HepG2 (cell line): Measurements from ENCODE around the gene STKLD1. TPM values are rescaled to one million over a fixed set of nuclear protein-coding genes. Genes with fewer than 3 reads are reported as not detected.

ENCODE experiments used
- ATAC-seq: fragments of 200-7000 bp; cut with Tn5 transposase; 3 replicates; pipeline ENCODE4 v1.9.1; 2020; ENCODE audit warnings: mild to moderate bottlenecking, moderate library complexity
- BruUV-seq: library from RNA; stranded (reverse); fragments of 400-500 nt; replicated peaks from 2 replicates; lab custom pipeline; 2021; lab: Mats Ljungman, UMichigan
- CTCF ChIA-PET: fragments of 300-600 bp; formaldehyde crosslinking; extraction: SDS; loops from one replicate; lab custom pipeline; 2021; ENCODE audit warnings: low total read pairs, inconsistent platforms, low intra/inter-chr PET ratio; lab: Yijun Ruan, JAX
- POLR2A ChIA-PET: fragments of 350-600 bp; sonication (Branson Sonifier 250); formaldehyde crosslinking; loops from one replicate; lab custom pipeline; 2020; ENCODE audit warnings: antibody characterized with exemption, inconsistent platforms; lab: Yijun Ruan, JAX
- DNase-seq: peaks from one replicate; pipeline ENCODE4 v3.0.0-alpha.2; 2015; ENCODE audit warnings: low spot score
- FAIRE-seq: peaks from 3 replicates; lab custom pipeline; 2011; peaks lifted over from hg19 to GRCh38; lab: Jason Lieb, UNC
- H2AFZ ChIP-seq: one replicate; pipeline ENCODE4 v1.6.1; 2011; ENCODE audit warnings: low read length, inconsistent platforms
- H3K27ac ChIP-seq: fragments of 300-600 bp; 3 replicates; pipeline ENCODE4 v1.8.0; 2011; ENCODE audit warnings: mixed run types, mild to moderate bottlenecking, mixed read lengths, low read length, inconsistent platforms; ENCODE audit not compliant: insufficient read depth; ENCODE audit errors: extremely low read length
- H3K27me3 ChIP-seq, 2 experiments: fragments of 200-600 bp in 1 of 2; 2 replicates in 1 of 2; 3 replicates in 1 of 2; pipeline versions ENCODE4 v1.6.0 to v1.8.0; 2011; ENCODE audit warnings: low read length in 2 of 2, mild to moderate bottlenecking in 2 of 2, moderate library complexity in 2 of 2, inconsistent platforms in 1 of 2; ENCODE audit not compliant: insufficient read depth in 2 of 2, control insufficient read depth in 1 of 2
- H3K36me3 ChIP-seq, 2 experiments: fragments of 200-600 bp in 1 of 2; replicated peaks in 1 of 2; 2 replicates in 1 of 2; 3 replicates in 1 of 2; pipeline versions ENCODE4 v1.5.1 to v1.8.0; 2011; ENCODE audit warnings: low read length in 2 of 2, inconsistent platforms in 1 of 2; ENCODE audit not compliant: insufficient read depth in 2 of 2, control insufficient read depth in 1 of 2
- H3K4me1 ChIP-seq: 2 replicates; pipeline ENCODE4 v1.5.1; 2012; ENCODE audit warnings: low read length, inconsistent platforms; ENCODE audit not compliant: insufficient read depth
- H3K4me2 ChIP-seq: 2 replicates; pipeline ENCODE4 v1.6.0; 2011; ENCODE audit warnings: low read depth, low read length, inconsistent platforms
- H3K4me3 ChIP-seq, 3 experiments: fragments of 200-600 bp in 1 of 3; sonication (generic), shearing (Covaris generic) in 1 of 3; replicated peaks in 1 of 3; 2 replicates each; pipeline ENCODE4 v1.5.1; 2011 to 2016; ENCODE audit warnings: low read length in 3 of 3, inconsistent platforms in 2 of 3, low read depth in 2 of 3, mild to moderate bottlenecking in 2 of 3, control low read depth in 1 of 3, mixed read lengths in 1 of 3; ENCODE audit not compliant: insufficient read depth in 1 of 3
- H3K79me2 ChIP-seq: one replicate; pipeline ENCODE4 v1.6.1; 2011; ENCODE audit warnings: low read length, inconsistent platforms; ENCODE audit not compliant: insufficient read depth
- H3K9ac ChIP-seq: 2 replicates; pipeline ENCODE4 v1.6.0; 2011; ENCODE audit warnings: mild to moderate bottlenecking, low read depth, low read length, inconsistent platforms; ENCODE audit not compliant: insufficient read depth
- H3K9me3 ChIP-seq: 2 replicates; pipeline ENCODE4 v1.5.1; 2012; ENCODE audit warnings: mild to moderate bottlenecking, low read length
- H4K20me1 ChIP-seq: 2 replicates; pipeline ENCODE4 v1.6.0; 2011; ENCODE audit warnings: inconsistent platforms, mild to moderate bottlenecking, low read length, moderate library complexity; ENCODE audit not compliant: insufficient read depth
- BHLHE40 ChIP-seq: IDR thresholded peaks from 2 replicates; pipeline ENCODE4 v1.6.1; 2011; ENCODE audit warnings: low read length, improper control_type of control experiment
- CENPT ChIP-seq: sonication (generic); formaldehyde crosslinking; IDR thresholded peaks from 2 replicates; pipeline ENCODE4 v1.8.0; 2022; ENCODE audit warnings: low read depth, mild to moderate bottlenecking, moderate library complexity, missing genetic modification reagents
- HES4 ChIP-seq: sonication (generic); formaldehyde crosslinking; IDR thresholded peaks from 2 replicates; pipeline ENCODE4 v1.9.0; 2021; ENCODE audit warnings: mild to moderate bottlenecking, missing genetic modification reagents, borderline replicate concordance
- KDM5B ChIP-seq: sonication (generic); formaldehyde crosslinking; IDR thresholded peaks from 2 replicates; pipeline ENCODE4 v1.4.0; 2020; ENCODE audit warnings: missing genetic modification reagents, mild to moderate bottlenecking, borderline replicate concordance
- PAX8 ChIP-seq: sonication (generic); formaldehyde crosslinking; IDR thresholded peaks from 2 replicates; pipeline ENCODE4 v1.8.0; 2022; ENCODE audit warnings: mild to moderate bottlenecking, missing genetic modification reagents, borderline replicate concordance
- POLR2A ChIP-seq, 2 experiments: IDR thresholded peaks; 2 replicates each; pipeline ENCODE4 v1.6.1; 2011; ENCODE audit warnings: low read depth in 2 of 2, low read length in 2 of 2, mild to moderate bottlenecking in 1 of 2, moderate library complexity in 1 of 2; ENCODE audit not compliant: insufficient read depth in 1 of 2
- RBFOX2 ChIP-seq: fragments of 200-400 bp; formaldehyde crosslinking; IDR thresholded peaks from 2 replicates; pipeline ENCODE4 v1.6.1; 2017; ENCODE audit warnings: low read depth, mild to moderate bottlenecking, low read length
- SMAD3 ChIP-seq: sonication (generic); formaldehyde crosslinking; IDR thresholded peaks from 2 replicates; pipeline ENCODE4 v1.4.0; 2020; ENCODE audit warnings: missing genetic modification reagents
- ZIK1 ChIP-seq: sonication (generic); formaldehyde crosslinking; IDR thresholded peaks from 2 replicates; pipeline ENCODE4 v1.5.0; 2020; ENCODE audit warnings: mild to moderate bottlenecking, low read depth, missing genetic modification reagents, borderline replicate concordance
- ZNF251 ChIP-seq: sonication (generic); formaldehyde crosslinking; IDR thresholded peaks from 2 replicates; pipeline ENCODE4 v1.9.0; 2021; ENCODE audit warnings: mild to moderate bottlenecking, missing genetic modification reagents
- ZNF672 ChIP-seq: sonication (generic); formaldehyde crosslinking; IDR thresholded peaks from 2 replicates; pipeline ENCODE4 v1.8.1; 2022; ENCODE audit warnings: missing genetic modification reagents
- WGBS: methylation state at CpG from one replicate; pipeline ENCODE4 v1.1.6; 2017; ENCODE audit warnings: low lambda C conversion rate; 5-methylcytosine and 5-hydroxymethylcytosine counted together
- in situ Hi-C: cut with HindIII; loops from 2 replicates; pipeline ENCODE4 v1.10.0; 2017; ENCODE audit warnings: low pct_unique_long_range_greater_than_20kb; ENCODE audit not compliant: extremely low pct_ligation_motif_present
- intact Hi-C: fragments of 100-400 bp; cut with micrococcal nuclease; formaldehyde crosslinking; loops from one replicate; pipeline ENCODE4 v1.10.0; 2022; ENCODE audit not compliant: unreplicated experiment
- polyA plus RNA-seq, 8 experiments: library from polyadenylated mRNA; depleted of rRNA in 3 of 8; stranded (reverse) in 7 of 8; unstranded in 1 of 8; fragments of >200 nt; fragmentation: Illumina TruSeq in 4 of 8; extraction: Trizol in 4 of 8; gene quantifications; 2 replicates each; pipeline versions ENCODE4 v1.2.1 to v1.2.3, GENCODE V29; 2011 to 2016; ENCODE audit warnings: low read depth in 4 of 8, missing spikeins in 1 of 8, mixed read lengths in 1 of 8; ENCODE audit not compliant: insufficient read depth in 1 of 8
- total RNA-seq, 5 experiments: library from RNA; depleted of rRNA; stranded (reverse); fragments of >200 nt; fragmentation: Illumina TruSeq; extraction: Trizol; gene quantifications; 2 replicates each; pipeline ENCODE4 v1.2.3, GENCODE V29; 2016; ENCODE audit warnings: low read depth in 1 of 5
- TF ChIP-seq, protein P1 (sequence below): sonication (generic); formaldehyde crosslinking; IDR thresholded peaks from 2 replicates; pipeline ENCODE4 v1.5.0; 2020; ENCODE audit warnings: mild to moderate bottlenecking, missing genetic modification reagents, borderline replicate concordance
- TF ChIP-seq, protein P2 (sequence below): sonication (generic); formaldehyde crosslinking; IDR thresholded peaks from 2 replicates; pipeline ENCODE4 v1.4.0; 2020; ENCODE audit warnings: mild to moderate bottlenecking, missing genetic modification reagents
- TF ChIP-seq, protein P3 (sequence below): sonication (generic); formaldehyde crosslinking; IDR thresholded peaks from 2 replicates; pipeline ENCODE4 v1.4.0; 2020; ENCODE audit warnings: mild to moderate bottlenecking, missing genetic modification reagents, borderline replicate concordance

Gene STKLD1
- total and polyA plus RNA-seq, 2 of the 13 experiments (the other 11 are each of a cell fraction or from before 2014, with no cell fraction given) = 1.5 to 2.2 TPM

DNA sequence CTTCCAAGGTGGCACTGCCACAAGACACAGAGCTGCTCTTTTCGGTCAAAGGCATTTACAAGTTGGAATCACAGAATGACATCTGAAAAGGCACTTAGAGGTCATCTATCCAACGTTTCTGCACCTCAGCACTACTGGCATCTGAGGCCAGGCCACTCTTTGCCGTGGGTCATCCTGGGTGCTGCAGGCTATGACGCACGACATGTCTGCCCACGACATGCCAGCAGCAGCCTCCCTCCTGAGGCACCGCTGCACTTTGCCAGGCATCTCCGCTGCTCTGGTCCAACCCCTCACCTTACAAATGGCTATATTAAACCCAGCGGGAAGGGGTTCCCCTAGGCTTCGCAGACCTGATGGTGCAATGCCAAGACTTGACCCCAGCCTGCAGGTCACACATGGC, 8.4 kb upstream of the STKLD1 start:
- peaks cover 91% of the 10 kb centered on the region for H4K20me1 ChIP-seq
- FAIRE-seq = no peak

DNA sequence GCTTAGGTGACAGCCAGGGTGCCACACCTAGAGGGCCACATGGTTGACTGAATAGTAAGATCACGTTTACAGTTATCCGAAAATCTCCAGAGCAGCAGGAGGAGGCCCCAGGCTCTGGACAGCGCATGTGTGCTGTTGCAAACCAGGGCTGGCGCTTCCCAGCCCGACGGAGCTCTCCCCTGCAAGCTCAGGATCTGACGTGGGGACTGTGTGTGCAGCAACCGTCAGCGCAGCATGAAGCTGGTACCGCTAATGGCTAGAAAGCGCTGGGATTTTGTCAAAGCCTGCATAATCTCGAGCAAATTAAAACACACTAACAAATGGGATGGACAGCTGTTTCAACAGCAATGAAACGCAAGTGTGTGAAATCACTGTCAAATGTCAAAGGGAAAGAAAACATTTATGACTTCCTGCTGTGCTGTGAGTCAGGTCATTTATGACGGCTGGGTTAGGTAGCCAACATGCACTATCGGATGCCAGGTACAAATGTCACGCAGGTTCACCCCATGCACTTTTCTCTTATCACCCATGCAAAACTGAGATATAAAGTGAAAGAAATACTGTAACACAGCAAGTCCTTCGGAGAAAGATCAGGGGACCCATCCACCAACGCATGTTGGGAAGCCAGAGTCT, 7.8 kb upstream of the STKLD1 start:
- no peak for FAIRE-seq
- Histone ChIP-seq H3K27me3 (no peaks in the 10 kb centered on the region), H2AFZ (no peak overlapping the region), H3K4me2 (no peak overlapping the region), H4K20me1 (peaks cover 92% of the 10 kb centered on the region), H3K27ac (no peak overlapping the region), H3K4me1 (peaks cover 52% of the 10 kb centered on the region), H3K4me3 (no peak overlapping the region), H3K36me3 (peaks cover 24 to 97% of the 10 kb centered on the region in 2 experiments), H3K9me3 (no peaks in the 10 kb centered on the region), H3K9ac (no peak overlapping the region), H3K79me2 (peaks cover 84% of the 10 kb centered on the region)
- 89% methylated on average over 13 of the region's 18 CpGs for WGBS
- in situ Hi-C loops = no loop called here
- ChIA-PET CTCF (no interaction called here), POLR2A (no interaction called here)
- TF ChIP-seq, protein P1, sequence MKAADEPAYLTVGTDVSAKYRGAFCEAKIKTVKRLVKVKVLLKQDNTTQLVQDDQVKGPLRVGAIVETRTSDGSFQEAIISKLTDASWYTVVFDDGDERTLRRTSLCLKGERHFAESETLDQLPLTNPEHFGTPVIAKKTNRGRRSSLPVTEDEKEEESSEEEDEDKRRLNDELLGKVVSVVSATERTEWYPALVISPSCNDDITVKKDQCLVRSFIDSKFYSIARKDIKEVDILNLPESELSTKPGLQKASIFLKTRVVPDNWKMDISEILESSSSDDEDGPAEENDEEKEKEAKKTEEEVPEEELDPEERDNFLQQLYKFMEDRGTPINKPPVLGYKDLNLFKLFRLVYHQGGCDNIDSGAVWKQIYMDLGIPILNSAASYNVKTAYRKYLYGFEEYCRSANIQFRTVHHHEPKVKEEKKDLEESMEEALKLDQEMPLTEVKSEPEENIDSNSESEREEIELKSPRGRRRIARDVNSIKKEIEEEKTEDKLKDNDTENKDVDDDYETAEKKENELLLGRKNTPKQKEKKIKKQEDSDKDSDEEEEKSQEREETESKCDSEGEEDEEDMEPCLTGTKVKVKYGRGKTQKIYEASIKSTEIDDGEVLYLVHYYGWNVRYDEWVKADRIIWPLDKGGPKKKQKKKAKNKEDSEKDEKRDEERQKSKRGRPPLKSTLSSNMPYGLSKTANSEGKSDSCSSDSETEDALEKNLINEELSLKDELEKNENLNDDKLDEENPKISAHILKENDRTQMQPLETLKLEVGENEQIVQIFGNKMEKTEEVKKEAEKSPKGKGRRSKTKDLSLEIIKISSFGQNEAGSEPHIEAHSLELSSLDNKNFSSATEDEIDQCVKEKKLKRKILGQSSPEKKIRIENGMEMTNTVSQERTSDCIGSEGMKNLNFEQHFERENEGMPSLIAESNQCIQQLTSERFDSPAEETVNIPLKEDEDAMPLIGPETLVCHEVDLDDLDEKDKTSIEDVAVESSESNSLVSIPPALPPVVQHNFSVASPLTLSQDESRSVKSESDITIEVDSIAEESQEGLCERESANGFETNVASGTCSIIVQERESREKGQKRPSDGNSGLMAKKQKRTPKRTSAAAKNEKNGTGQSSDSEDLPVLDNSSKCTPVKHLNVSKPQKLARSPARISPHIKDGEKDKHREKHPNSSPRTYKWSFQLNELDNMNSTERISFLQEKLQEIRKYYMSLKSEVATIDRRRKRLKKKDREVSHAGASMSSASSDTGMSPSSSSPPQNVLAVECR (CRISPR knock-in tag) = 0 out of 2 replicates have a peak, but pooled peaks have one; percentile 26
- TF ChIP-seq, protein P2, sequence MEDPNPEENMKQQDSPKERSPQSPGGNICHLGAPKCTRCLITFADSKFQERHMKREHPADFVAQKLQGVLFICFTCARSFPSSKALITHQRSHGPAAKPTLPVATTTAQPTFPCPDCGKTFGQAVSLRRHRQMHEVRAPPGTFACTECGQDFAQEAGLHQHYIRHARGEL = no peak
- TF ChIP-seq RBFOX2 = 0 out of 2 replicates have a peak, but pooled peaks have one; percentile 28
- 0 out of 4 replicates have a peak, but pooled peaks of 1 of the 2 experiments have one; percentile 13 for TF ChIP-seq POLR2A (IDR thresholded peaks at IDR 0.05; ENCODE audit: insufficient read depth in 1 of 2, low read depth in 2 of 2, low read length in 2 of 2)
- intact Hi-C loops = no loop called here
- no peak for DNase-seq
- ATAC-seq = no peak
- no TSS peak for BruUV-seq

More for the DNA sequence above, 8.4 kb upstream of the STKLD1 start:
- H2AFZ ChIP-seq = no peak overlapping the region
- in situ Hi-C loops = no loop called here
- H3K4me1 ChIP-seq = peaks cover 50% of the 10 kb centered on the region
- H3K27me3 ChIP-seq = no peaks in the 10 kb centered on the region
- peaks cover 29 to 97% of the 10 kb centered on the region in 2 experiments for H3K36me3 ChIP-seq
- TF ChIP-seq, protein P3, sequence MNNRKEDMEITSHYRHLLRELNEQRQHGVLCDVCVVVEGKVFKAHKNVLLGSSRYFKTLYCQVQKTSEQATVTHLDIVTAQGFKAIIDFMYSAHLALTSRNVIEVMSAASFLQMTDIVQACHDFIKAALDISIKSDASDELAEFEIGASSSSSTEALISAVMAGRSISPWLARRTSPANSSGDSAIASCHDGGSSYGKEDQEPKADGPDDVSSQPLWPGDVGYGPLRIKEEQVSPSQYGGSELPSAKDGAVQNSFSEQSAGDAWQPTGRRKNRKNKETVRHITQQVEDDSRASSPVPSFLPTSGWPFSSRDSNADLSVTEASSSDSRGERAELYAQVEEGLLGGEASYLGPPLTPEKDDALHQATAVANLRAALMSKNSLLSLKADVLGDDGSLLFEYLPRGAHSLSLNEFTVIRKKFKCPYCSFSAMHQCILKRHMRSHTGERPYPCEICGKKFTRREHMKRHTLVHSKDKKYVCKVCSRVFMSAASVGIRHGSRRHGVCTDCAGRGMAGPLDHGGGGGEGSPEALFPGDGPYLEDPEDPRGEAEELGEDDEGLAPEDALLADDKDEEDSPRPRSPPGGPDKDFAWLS (CRISPR knock-in tag) = no peak
- TF ChIP-seq PAX8 (CRISPR knock-in tag) (no peak), HES4 (CRISPR knock-in tag) (no peak), ZNF672 (no peak), ZIK1 (CRISPR knock-in tag) (no peak), CENPT (CRISPR knock-in tag) (no peak), KDM5B (CRISPR knock-in tag) (no peak), SMAD3 (no peak), ZNF251 (CRISPR knock-in tag) (no peak), BHLHE40 (no peak)
- TF ChIP-seq, all 625 proteins: peak for 0
- Histone ChIP-seq H3K4me2 (no peak overlapping the region), H3K27ac (no peak overlapping the region), H3K9me3 (no peaks in the 10 kb centered on the region), H3K79me2 (peaks cover 78% of the 10 kb centered on the region), H3K9ac (no peak overlapping the region), H3K4me3 (no peak overlapping the region)
- POLR2A ChIA-PET = no interaction called here
- ATAC-seq (no peak), DNase-seq (no peak)
- BruUV-seq = no TSS peak
- intact Hi-C loops = no loop called here
- 91% methylated on average over 10 of the region's 10 CpGs for WGBS
- CTCF ChIA-PET = no interaction called here
